Peyer's patch (tissue), 4 donors: Measurements from ENCODE around the gene SPEM2. TPM values are rescaled to one million over a fixed set of nuclear protein-coding genes. Genes with fewer than 3 reads are reported as not detected.

ENCODE experiments used
- DNase-seq, 3 donors: peaks; one replicate each; pipeline ENCODE4 v3.0.0-alpha.2; 2017 to 2019
- H3K27ac ChIP-seq, 4 donors: fragments of 200-600 bp; sonication (generic); one replicate each; pipeline ENCODE4 v1.5.1; 2016 to 2019
- H3K27me3 ChIP-seq, 2 donors: fragments of 200-600 bp; sonication (generic); one replicate each; pipeline ENCODE4 v1.5.1; 2019
- H3K36me3 ChIP-seq, 3 donors: fragments of 200-600 bp; sonication (generic); one replicate each; pipeline ENCODE4 v1.5.1; 2016 to 2019
- H3K4me1 ChIP-seq, 4 donors: fragments of 200-600 bp; sonication (generic); one replicate each; pipeline ENCODE4 v1.5.1; 2016 to 2019
- H3K4me3 ChIP-seq, 4 donors: fragments of 200-600 bp; sonication (generic); 1 replicate in 3 of 4; 2 replicates in 1 of 4; pipeline ENCODE4 v1.5.1; 2016 to 2019; ENCODE audit warnings: mild to moderate bottlenecking in 1 of 4
- H3K9me3 ChIP-seq, 4 donors: fragments of 200-600 bp; sonication (generic); one replicate each; pipeline ENCODE4 v1.5.1; 2016 to 2019; ENCODE audit warnings: mild to moderate bottlenecking in 1 of 4
- POLR2A ChIP-seq, 2 donors: fragments of 450-650 bp; IDR thresholded peaks; one replicate each; pipeline ENCODE4 v1.5.1; 2017; ENCODE audit warnings: antibody characterized with exemption in 2 of 2, mild to moderate bottlenecking in 2 of 2, moderate library complexity in 2 of 2
- total RNA-seq, 4 donors: library from RNA; depleted of rRNA; stranded (reverse); fragments of >200 nt; gene quantifications; one replicate each; pipeline ENCODE4 v1.1.0, GENCODE V29; 2016
- TF ChIP-seq, protein P1 (sequence below), 6 experiments: fragments of 450-650 bp in 4 of 6; fragments of 200-600 bp in 2 of 6; sonication (generic) in 1 of 6; IDR thresholded peaks; one replicate each; pipeline ENCODE4 v1.5.1; 2017 to 2019; ENCODE audit warnings: antibody characterized with exemption in 6 of 6, mild to moderate bottlenecking in 3 of 6, moderate library complexity in 1 of 6

SPEM2 gene
- total RNA-seq, 4 donors from 2014 or later: not detected

GRCh38 chr17:7391307-7391706, 34.1 kb upstream of the SPEM2 start:
- DNase-seq: no peak
- Histone ChIP-seq H3K36me3 (peaks cover 0 to 42% (median 0%) of the 10 kb centered on the region in 3 donors), H3K27ac (no peak overlapping the region), H3K4me1 (peaks cover 0 to 16% (median 6%) of the 10 kb centered on the region in 4 donors), H3K9me3 (no peaks in the 10 kb centered on the region), H3K4me3 (no peak overlapping the region), H3K27me3 (no peaks in the 10 kb centered on the region)
- TF ChIP-seq, protein P1, sequence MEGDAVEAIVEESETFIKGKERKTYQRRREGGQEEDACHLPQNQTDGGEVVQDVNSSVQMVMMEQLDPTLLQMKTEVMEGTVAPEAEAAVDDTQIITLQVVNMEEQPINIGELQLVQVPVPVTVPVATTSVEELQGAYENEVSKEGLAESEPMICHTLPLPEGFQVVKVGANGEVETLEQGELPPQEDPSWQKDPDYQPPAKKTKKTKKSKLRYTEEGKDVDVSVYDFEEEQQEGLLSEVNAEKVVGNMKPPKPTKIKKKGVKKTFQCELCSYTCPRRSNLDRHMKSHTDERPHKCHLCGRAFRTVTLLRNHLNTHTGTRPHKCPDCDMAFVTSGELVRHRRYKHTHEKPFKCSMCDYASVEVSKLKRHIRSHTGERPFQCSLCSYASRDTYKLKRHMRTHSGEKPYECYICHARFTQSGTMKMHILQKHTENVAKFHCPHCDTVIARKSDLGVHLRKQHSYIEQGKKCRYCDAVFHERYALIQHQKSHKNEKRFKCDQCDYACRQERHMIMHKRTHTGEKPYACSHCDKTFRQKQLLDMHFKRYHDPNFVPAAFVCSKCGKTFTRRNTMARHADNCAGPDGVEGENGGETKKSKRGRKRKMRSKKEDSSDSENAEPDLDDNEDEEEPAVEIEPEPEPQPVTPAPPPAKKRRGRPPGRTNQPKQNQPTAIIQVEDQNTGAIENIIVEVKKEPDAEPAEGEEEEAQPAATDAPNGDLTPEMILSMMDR (IDR thresholded peaks at IDR 0.05): no peak
- no peak for TF ChIP-seq POLR2A (IDR thresholded peaks at IDR 0.05)

DNA sequence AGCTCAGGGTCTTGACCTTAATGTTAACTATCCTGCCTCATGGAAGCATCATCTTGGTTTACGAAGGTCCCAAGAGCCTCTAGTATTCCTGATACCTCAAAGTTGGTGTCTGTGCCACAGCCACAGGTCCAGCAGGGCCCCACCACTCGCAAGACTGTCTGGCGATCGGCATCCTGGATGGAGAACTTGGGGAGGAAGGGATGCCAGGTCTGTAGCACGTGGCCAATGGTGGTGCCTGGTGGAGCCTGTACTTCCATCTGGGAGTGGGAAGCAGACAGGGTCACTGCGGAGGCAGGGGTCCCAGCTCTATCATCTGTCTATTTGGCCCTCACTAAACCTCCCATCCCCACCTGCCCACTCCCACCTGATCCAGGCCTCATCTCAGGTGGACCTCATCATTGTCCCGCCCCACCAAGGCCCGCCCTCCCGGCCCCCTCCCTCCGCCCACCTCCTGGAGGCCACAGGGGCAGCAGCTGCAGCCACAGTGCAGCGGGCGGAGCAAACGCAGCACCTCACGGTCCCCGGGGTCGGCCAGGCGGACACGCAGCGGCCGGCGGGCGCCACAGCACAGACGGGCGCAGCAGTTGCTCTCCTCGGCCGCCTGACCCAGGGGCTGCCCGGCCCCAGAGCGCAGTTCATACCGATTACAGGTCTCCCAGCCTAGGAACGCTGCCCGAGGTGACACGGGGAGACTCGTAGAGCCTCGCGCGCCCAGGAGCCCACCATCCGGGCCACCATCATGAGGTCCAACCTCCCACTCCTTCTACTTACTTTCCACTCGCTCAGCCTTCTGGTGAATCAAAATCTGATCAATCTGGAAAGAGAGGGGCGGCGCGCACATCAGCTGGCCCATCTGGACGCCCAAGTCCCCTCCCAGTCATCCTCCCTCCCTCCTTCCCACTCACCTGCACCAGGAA, 32.5 kb upstream of the SPEM2 start:
- Histone ChIP-seq H3K4me1 (peaks cover 0 to 16% (median 6%) of the 10 kb centered on the region in 4 donors), H3K9me3 (no peaks in the 10 kb centered on the region), H3K27ac (peak overlapping the region in 1 of 4 donors; percentile 96), H3K27me3 (no peaks in the 10 kb centered on the region), H3K36me3 (peaks cover 0 to 33% (median 0%) of the 10 kb centered on the region in 3 donors), H3K4me3 (peak overlapping the region; percentile 74 to 86 (median 80))
- no peak for DNase-seq
- TF ChIP-seq, protein P1 (IDR thresholded peaks at IDR 0.05): no peak
- TF ChIP-seq POLR2A (IDR thresholded peaks at IDR 0.05): no peak

GRCh38 chr17:7393613-7394451, 31.6 kb upstream of the SPEM2 start:
- Histone ChIP-seq H3K27ac (peak overlapping the region; percentile 84 to 96 (median 95)), H3K36me3 (peaks cover 0 to 24% (median 0%) of the 10 kb centered on the region in 3 donors), H3K9me3 (no peaks in the 10 kb centered on the region), H3K27me3 (no peaks in the 10 kb centered on the region), H3K4me1 (peaks cover 0 to 16% (median 6%) of the 10 kb centered on the region in 4 donors), H3K4me3 (peak overlapping the region; percentile 74 to 86 (median 80))
- DNase-seq: peak; percentile 57 to 77 (median 64)
- no peak for TF ChIP-seq POLR2A (IDR thresholded peaks at IDR 0.05)
- TF ChIP-seq, protein P1 (IDR thresholded peaks at IDR 0.05): no peak

GRCh38 chr17:7394452-7395191, 30.8 kb upstream of the SPEM2 start, which contains the start of gene PLSCR3:
PLSCR3 (minus strand) TSS chr17:7394525; CDS start chr17:7394110, 415 bp downstream.
- Histone ChIP-seq H3K9me3 (no peaks in the 10 kb centered on the region), H3K4me1 (peaks cover 0 to 16% (median 6%) of the 10 kb centered on the region in 4 donors), H3K27ac (peak within 1 kb of the TSS; percentile 84 to 96 (median 95)), H3K4me3 (peak within 1 kb of the TSS; percentile 74 to 86 (median 80)), H3K36me3 (peaks cover 0 to 17% (median 0%) of the 10 kb centered on the region in 3 donors), H3K27me3 (no peaks in the 10 kb centered on the region)
- DNase-seq: peak; percentile 80 to 94 (median 93)
- peak; percentile 80 to 87 for TF ChIP-seq POLR2A (IDR thresholded peaks at IDR 0.05)
- TF ChIP-seq, protein P1 (IDR thresholded peaks at IDR 0.05): peak in 5 of 6 experiments; percentile 3 to 48 (median 42)

- Histone ChIP-seq H3K9me3 (no peaks in the 10 kb centered on the region), H3K4me1 (peaks cover 0 to 16% (median 6%) of the 10 kb centered on the region in 4 donors), H3K27ac (no peak overlapping the region), H3K27me3 (no peaks in the 10 kb centered on the region), H3K4me3 (no peak overlapping the region), H3K36me3 (peaks cover 0 to 2% (median 0%) of the 10 kb centered on the region in 3 donors)
- no peak for DNase-seq
- TF ChIP-seq POLR2A (IDR thresholded peaks at IDR 0.05): no peak
- TF ChIP-seq, protein P1 (IDR thresholded peaks at IDR 0.05): peak in 2 of 6 experiments; percentile 2 to 9
Measured at GRCh38 chr17:7396147-7396546, 29.3 kb upstream of the SPEM2 start.
